ENCODE data around the gene TMEM179.
A peak's percentile ranks its signal among the peaks of the same experiment; 100 is the strongest.

The TMEM179 gene

GRCh38 chr14:104567141-104567956 lies 37.2 kb downstream of the TMEM179 start:
- DNase-seq = no peak

DNA sequence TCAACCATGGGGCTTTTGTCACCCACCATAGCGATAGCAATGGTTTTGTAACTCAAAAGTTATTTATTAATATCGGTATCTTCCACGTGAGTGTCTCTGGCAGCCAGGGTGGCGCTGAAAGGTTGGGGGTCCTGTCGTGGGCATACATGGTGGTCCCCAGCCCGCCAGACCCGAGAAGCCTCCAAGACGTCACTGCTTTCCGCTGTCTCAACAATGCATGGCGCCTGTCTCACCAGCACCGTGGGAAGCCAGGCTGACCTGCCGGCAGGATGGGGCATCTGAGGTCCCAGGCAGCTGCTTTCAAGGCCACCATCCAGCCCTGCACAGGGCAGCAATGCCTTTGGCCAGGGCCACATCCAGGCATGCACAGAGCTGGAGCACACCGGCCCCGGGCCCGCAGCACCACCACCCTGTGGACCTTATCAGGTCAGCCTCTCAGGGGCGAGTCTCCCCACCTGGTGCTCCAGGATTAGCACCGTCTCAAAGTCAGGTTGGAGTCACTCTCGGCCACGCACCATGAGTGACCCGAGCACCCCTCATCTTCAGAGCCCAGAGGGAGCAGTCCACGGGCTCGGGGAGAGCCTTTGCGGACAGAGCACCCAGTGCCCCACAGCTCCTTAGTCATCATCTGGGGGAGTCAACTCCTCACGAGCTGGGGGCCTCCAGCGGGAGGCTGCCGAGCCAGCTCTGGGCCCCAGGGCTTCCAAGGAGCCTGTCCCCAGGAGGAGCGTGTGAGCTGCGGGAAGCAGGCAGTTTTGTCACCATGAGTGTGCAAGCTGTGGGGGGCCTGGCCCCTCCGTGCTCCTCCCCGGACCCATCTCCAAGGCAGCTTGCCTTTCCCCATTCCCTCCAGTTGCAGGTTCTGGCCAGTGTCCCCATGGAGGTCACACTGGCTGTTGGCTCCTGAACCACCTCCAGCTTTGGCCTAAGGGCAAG lies 39.6 kb downstream of the TMEM179 start:
- DNase-seq = no peak

DNA sequence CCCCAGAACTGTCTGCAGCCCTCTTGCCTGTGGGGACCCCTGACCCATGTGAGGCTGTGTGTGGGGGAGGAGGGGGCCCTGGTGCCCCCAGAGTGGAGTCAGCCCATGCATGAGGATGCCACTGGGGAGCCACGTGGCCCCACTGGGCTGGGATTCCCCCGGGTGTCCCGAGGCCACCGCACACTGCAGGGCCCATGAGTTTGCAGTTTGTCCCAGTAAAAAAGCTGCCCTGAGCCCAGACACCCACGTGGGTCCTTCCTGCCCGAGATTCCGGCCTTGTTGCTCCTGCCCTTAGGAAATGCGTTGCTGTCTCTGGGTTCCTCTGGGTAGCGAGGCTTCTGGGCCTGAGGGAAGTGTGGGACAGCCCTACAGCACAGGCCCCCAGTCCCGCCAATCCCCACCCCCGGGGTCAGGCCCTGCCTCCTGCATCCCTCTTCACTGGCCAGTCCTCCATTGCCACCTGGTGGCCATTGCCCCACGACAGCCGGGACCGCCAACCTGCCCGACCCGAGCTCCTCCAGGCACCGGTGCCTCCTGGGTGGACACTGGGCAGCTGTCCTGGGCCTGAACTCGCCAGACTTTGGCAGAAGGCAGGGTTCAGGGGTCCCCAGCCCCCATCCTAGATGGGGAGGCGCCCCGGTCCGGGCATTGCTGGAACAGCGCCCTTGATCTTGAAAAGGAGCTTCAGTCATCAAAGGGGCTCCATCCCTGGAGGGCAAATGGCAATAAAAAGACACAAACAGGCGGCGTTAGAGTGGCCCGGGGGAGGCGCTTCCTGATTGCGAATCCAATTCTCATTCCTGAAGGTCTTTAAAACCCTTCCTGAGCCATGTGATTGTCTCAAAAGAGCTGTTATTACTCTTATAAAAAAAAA lies 40.6 kb downstream of the TMEM179 start:
- DNase-seq = peak; percentile 12

DNA sequence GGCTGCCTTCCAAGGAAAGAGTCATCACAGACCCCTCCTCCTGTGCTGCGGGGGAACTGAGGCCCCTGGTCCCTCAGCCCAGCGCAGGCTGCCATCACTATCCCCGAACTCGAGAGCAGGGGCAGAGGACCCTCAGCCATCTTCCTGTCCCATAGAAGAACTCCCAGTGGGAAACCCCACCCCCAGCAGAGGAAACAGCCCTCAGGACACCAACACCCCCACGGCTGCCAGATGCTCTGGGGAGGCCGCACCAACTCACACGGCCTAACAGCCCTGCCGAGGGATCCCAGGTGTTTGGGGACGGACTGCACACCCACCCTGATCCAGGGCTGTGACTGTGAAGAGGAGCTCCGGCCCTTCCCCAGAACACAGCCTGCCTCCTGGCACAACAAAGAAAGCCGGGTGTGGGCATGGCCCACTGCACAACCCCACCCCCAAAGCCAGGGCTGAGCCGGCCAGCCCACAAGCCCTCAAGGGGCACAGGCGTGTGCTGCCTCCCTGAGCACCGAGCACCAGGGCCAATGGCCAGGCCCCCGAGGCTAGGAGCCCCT lies 41.3 kb downstream of the TMEM179 start:
- DNase-seq = no peak

- no peak for DNase-seq
Observed at GRCh38 chr14:104562606-104563005, 42.0 kb downstream of the TMEM179 start.

DNA sequence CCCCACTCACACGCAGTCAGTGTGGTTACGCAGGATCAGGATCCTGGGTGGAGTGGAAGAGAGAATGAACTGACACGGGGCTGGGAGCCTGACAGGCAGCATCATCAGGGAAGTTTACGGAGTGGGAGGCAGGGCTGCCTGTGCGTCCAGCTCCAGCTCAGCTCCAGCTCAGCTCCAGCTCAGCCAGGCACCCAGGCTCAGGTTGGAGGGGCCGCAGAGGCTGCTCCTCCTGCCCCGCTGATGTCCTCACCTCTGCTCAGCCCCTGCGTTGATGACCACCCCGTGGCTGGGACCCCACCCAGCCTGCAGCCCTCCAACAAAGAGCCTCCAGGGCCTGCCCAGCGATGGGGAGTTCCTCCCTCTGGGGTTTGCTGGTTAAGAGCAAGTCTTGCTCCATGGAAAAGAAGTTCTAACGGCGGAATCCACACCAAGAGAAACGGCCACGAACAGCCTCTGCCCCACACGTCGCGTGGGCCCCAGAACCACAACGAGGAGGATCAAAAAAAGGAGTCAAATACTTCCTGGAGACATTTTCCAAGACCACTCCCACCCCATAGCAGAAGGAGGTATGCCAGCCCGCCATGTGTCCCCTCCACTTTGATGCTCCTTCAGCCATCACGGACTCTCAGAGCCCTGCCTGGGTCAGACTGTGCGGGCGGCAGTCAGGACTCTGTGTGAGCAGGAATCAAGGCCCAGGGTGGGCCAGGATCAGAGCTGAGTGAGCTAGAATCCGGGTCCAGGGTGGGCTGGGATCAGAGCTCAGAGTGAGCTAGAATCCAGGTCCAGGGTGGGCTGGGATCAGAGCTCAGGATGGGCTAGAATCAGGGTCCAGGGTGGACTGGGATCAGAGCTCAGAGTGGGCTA lies 42.7 kb downstream of the TMEM179 start:
- DNase-seq = no peak

GRCh38 chr14:104561124-104561557 lies 43.4 kb downstream of the TMEM179 start:
- no peak for DNase-seq

DNA sequence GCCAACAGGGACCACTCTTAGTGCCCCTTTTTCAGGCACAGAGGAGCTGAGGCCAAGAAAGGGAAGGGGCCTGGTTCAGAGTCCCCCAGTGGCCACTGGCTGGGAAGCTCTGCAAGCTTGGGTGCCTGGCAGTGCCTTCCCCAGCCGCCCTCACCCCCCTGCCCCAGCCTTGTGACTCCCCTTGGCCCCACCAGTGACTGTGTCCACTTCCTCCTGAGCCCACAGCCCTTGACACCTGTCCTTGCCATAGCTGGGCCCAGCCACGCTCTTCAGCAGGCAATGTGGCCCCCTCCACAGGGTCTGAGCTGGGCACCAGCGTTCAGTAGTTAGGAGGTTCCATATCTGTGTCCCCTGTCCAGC lies 44.0 kb downstream of the TMEM179 start:
- no peak for DNase-seq

GRCh38 chr14:104559804-104560585 lies 44.6 kb downstream of the TMEM179 start:
- peak; percentile 6 for DNase-seq

- DNase-seq = peak; percentile 12
Observed at GRCh38 chr14:104559028-104559803, 45.4 kb downstream of the TMEM179 start.

- no peak for DNase-seq
Observed at GRCh38 chr14:104558231-104559027, 46.1 kb downstream of the TMEM179 start.

- no peak for DNase-seq
Observed at GRCh38 chr14:104557766-104558165, 46.8 kb downstream of the TMEM179 start.

DNA sequence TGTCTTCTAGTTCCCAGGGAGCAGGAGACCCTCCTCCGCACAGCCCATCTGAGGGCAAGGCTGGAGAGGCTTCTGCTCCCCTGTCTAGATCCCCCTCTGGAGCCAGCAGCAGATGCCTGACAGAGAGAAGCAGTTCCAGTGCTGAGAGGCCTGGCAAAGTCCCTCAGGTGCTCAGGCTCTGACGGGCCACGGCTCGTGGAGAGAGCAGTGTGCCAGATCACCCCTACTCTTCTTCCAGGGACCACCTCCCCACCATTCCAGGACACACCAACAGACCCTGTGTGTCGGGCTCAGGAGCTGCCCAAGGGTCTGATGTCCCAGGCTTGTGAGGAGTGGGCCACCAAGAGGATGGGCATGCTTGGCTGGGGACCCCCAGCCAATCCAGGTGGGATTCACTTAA lies 47.5 kb downstream of the TMEM179 start:
- no peak for DNase-seq

DNA sequence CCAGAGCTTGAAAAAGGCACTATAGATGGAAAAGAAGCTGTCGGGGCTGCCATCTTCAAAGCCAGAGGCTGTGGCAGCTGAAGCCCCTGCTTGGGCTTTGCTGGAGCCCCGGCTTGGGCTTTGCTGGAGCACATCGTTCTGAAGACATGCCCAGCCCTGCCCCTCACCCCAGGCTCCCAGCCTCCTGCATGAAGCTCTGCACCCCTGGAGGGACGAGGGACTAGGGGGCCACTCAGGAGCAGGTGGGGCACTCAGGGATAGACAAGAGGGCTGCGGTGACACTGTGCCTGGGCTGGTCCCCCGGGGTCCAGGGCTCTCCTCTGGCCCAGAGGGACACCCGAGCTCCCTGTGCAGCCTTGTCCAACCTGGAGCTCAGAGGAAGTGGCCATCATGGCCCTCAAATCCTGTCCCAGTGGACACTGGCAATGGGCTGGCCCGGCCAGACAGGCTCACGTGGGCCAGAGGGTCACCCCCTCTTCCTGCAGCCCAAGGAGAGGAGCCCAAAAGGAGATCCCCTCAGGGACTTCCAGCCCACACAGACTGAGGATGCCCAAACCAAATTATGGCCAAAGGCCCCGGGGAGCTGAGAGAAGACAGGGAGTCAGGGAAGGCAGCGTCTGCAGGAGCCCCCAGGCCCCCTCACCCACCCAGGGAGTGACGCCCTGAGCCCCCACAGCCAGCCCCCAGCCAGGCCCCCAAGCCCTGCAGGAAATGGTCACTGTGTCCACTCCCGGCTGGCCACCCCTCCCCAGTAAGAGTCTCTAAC lies 48.1 kb downstream of the TMEM179 start:
- DNase-seq = no peak

GRCh38 chr14:104555430-104556255 lies 48.9 kb downstream of the TMEM179 start:
- DNase-seq = no peak

GRCh38 chr14:104554608-104555429 lies 49.8 kb downstream of the TMEM179 start:
- no peak for DNase-seq
